ENCODE measurements around the gene DNM3. TPM values are rescaled to one million over a fixed set of nuclear protein-coding genes. Genes with fewer than 3 reads are reported as not detected.
A peak's percentile ranks its signal among the peaks of the same experiment; 100 is the strongest.

Gene DNM3
- polyA plus RNA-seq, 1 of the 3 experiments (the other 2 are of a cell fraction) = 0.43 TPM

- Histone ChIP-seq H3K27me3 (ENCODE audit: insufficient read depth) (no peaks in the 10 kb centered on the region), H3K9me3 (no peaks in the 10 kb centered on the region), H3F3A (replicated peaks; ENCODE audit: insufficient read depth) (no peaks in the 10 kb centered on the region), H3K27ac (ENCODE audit: low read depth in 2 of 2, low read length in 1 of 2) (no peak overlapping the region), H3K9me2 (no peaks in the 10 kb centered on the region; the same call in 1 of the 2 replicates), H3K9ac (no peak overlapping the region), H3K4me3 (ENCODE audit: low read depth in 2 of 2, low read length in 1 of 2) (no peak overlapping the region), H3K4me1 (ENCODE audit: control insufficient read depth in 1 of 2, insufficient read depth in 2 of 2, low read depth in 1 of 2, low read length in 1 of 2) (no peaks in the 10 kb centered on the region; a peak in 2 of 4 replicates), H4K20me1 (ENCODE audit: insufficient read depth) (no peaks in the 10 kb centered on the region), H3K4me2 (no peak overlapping the region), H3K79me2 (ENCODE audit: insufficient read depth) (no peaks in the 10 kb centered on the region), H3K36me3 (replicated peaks in 1 of 2; ENCODE audit: control insufficient read depth in 1 of 2, insufficient read depth in 2 of 2, low read length in 1 of 2) (no peaks in the 10 kb centered on the region), H2AFZ (ENCODE audit: low read depth) (no peak overlapping the region)
- no peak for DNase-seq
- WGBS (ENCODE audit: low lambda C conversion rate) = 39% methylated on average over 2 of the region's 2 CpGs
- TF ChIP-seq ELF1 (IDR thresholded peaks at IDR 0.05) (no peak), GATA2 (CRISPR knock-in tag; IDR thresholded peaks at IDR 0.05) (no peak), TEAD4 (IDR thresholded peaks at IDR 0.05; ENCODE audit: borderline replicate concordance, insufficient read depth) (no peak), TAF1 (IDR thresholded peaks at IDR 0.05; ENCODE audit: borderline replicate concordance, low read depth, low read length) (no peak), MEF2A (IDR thresholded peaks at IDR 0.05; ENCODE audit: borderline replicate concordance, low read depth) (no peak)
- ChIA-PET CTCF (no interaction called here), POLR2A (no interaction called here)
Observed at GRCh38 chr1:171896936-171897703, 55.8 kb downstream of the DNM3 start.

- H3K4me3 ChIP-seq (ENCODE audit: low read depth in 2 of 2, low read length in 1 of 2) = no peak overlapping the region
- H4K20me1 ChIP-seq (ENCODE audit: insufficient read depth) = no peaks in the 10 kb centered on the region
- DNase-seq = peak; percentile 10
- POLR2A ChIA-PET = no interaction called here
- no peak overlapping the region for H3K9ac ChIP-seq
- H3K27me3 ChIP-seq (ENCODE audit: insufficient read depth) = no peaks in the 10 kb centered on the region
- H3K4me1 ChIP-seq (ENCODE audit: control insufficient read depth in 1 of 2, insufficient read depth in 2 of 2, low read depth in 1 of 2, low read length in 1 of 2) = no peaks in the 10 kb centered on the region; a peak in 2 of 4 replicates
- H2AFZ ChIP-seq (ENCODE audit: low read depth) = no peak overlapping the region
- no peak overlapping the region for H3K27ac ChIP-seq (ENCODE audit: low read depth in 2 of 2, low read length in 1 of 2)
- H3K36me3 ChIP-seq (replicated peaks in 1 of 2; ENCODE audit: control insufficient read depth in 1 of 2, insufficient read depth in 2 of 2, low read length in 1 of 2) = no peaks in the 10 kb centered on the region
- no peak overlapping the region for H3K4me2 ChIP-seq
- CTCF ChIA-PET = no interaction called here
- no peaks in the 10 kb centered on the region for H3F3A ChIP-seq (replicated peaks; ENCODE audit: insufficient read depth)
- no peak for TF ChIP-seq FOSL2 (IDR thresholded peaks at IDR 0.05; ENCODE audit: borderline replicate concordance, low read depth)
- no peak for TF ChIP-seq MXI1 (IDR thresholded peaks at IDR 0.05; ENCODE audit: low read depth, low read length)
- TF ChIP-seq POLR2AphosphoS5 (IDR thresholded peaks at IDR 0.05; ENCODE audit: low read depth, low read length) = no peak
- no peak for TF ChIP-seq ELF1 (IDR thresholded peaks at IDR 0.05)
- TF ChIP-seq RCOR1 (IDR thresholded peaks at IDR 0.05; ENCODE audit: low read length) = no peak
- TF ChIP-seq ZBTB33 (IDR thresholded peaks at IDR 0.05; ENCODE audit: borderline replicate concordance, low read depth) = no peak
- TF ChIP-seq CHD2 (IDR thresholded peaks at IDR 0.05; ENCODE audit: low read length, partially characterized antibody) = no peak
- no peak for TF ChIP-seq MEF2A (IDR thresholded peaks at IDR 0.05; ENCODE audit: borderline replicate concordance, low read depth)
- TF ChIP-seq GATA2 (CRISPR knock-in tag; IDR thresholded peaks at IDR 0.05) = no peak
- TF ChIP-seq PBX3 (IDR thresholded peaks at IDR 0.05) = no peak
- no peak for TF ChIP-seq RXRA (IDR thresholded peaks at IDR 0.05; ENCODE audit: borderline replicate concordance, low read depth)
- no peak for TF ChIP-seq EP300 (IDR thresholded peaks at IDR 0.05; ENCODE audit: borderline replicate concordance in 1 of 2, low read depth in 1 of 2, low read length in 1 of 2)
- TF ChIP-seq TCF12 (IDR thresholded peaks at IDR 0.05) = no peak
- no peak for TF ChIP-seq SIN3A (IDR thresholded peaks at IDR 0.05; ENCODE audit: borderline replicate concordance, low read depth, low read length)
- TF ChIP-seq USF1 (IDR thresholded peaks at IDR 0.05; ENCODE audit: borderline replicate concordance, low read depth) = no peak
- H3K79me2 ChIP-seq (ENCODE audit: insufficient read depth) = no peaks in the 10 kb centered on the region
- no peaks in the 10 kb centered on the region; the same call in 1 of the 2 replicates for H3K9me2 ChIP-seq
- H3K9me3 ChIP-seq = no peaks in the 10 kb centered on the region
- WGBS (ENCODE audit: low lambda C conversion rate) = 54% methylated on average over 9 of the region's 9 CpGs
Observed at GRCh38 chr1:171898941-171899340, 57.6 kb downstream of the DNM3 start.
